ENCODE measurements around the gene PRDX2.
"Not testable (repeated sequence)": the region's sequence is repeated elsewhere in the genome, so short reads cannot be mapped to it uniquely, and the experiment has no call there.

Gene PRDX2

DNA sequence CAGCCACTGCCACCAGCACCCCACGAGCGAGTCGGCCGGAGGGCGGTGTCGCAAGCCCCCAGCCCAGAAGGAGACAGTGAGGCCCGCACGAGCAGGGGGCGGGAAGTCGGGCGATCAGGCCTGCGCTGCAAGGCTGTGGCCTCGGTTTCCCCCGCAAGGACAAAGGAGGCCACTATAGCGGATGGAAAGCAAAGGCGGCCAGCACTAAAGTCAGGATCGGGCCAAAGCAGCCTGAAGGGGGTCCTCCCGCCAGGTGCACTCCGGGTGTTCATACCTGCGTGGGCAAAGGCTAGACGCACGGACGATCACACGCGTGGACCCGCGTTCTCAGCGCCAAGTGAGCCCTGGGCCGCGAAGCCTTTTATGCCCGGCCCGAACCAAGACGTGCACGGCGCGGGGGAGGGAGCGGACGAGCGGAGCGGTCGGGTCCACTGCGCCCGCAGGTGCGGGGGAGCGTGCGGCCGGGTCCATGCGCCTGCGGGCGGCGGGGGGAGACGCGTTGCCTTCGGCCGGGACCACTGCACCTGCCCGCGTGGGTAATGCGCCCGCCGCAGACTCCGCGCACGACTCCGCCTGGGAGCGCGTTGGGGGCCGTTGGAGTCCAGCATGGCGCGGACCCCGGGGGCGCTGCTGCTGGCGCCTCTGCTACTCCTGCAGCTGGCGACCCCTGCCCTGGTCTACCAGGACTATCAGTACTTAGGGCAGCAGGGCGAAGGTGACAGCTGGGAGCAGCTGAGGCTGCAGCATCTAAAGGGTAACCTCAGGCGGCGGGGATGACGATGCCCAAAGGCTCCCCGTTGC is at the start of gene PRDX2, which contains the start of gene THSD8:
Gene PRDX2, minus strand, starts transcription at position 335 of the 801 bp plus-strand sequence. CDS start 539 bp downstream, outside the sequence.
Gene THSD8, plus strand, starts transcription at position 604 of the 801 bp plus-strand sequence. Its CDS starts 3 bp downstream, at position 607.
- H3K4me3 ChIP-seq (ENCODE audit: low read depth, low read length), result peak within 1 kb of the TSS; percentile 81
- TF ChIP-seq, protein P1, sequence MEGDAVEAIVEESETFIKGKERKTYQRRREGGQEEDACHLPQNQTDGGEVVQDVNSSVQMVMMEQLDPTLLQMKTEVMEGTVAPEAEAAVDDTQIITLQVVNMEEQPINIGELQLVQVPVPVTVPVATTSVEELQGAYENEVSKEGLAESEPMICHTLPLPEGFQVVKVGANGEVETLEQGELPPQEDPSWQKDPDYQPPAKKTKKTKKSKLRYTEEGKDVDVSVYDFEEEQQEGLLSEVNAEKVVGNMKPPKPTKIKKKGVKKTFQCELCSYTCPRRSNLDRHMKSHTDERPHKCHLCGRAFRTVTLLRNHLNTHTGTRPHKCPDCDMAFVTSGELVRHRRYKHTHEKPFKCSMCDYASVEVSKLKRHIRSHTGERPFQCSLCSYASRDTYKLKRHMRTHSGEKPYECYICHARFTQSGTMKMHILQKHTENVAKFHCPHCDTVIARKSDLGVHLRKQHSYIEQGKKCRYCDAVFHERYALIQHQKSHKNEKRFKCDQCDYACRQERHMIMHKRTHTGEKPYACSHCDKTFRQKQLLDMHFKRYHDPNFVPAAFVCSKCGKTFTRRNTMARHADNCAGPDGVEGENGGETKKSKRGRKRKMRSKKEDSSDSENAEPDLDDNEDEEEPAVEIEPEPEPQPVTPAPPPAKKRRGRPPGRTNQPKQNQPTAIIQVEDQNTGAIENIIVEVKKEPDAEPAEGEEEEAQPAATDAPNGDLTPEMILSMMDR (IDR thresholded peaks at IDR 0.05; ENCODE audit: low read depth, low read length), result no peak

DNA sequence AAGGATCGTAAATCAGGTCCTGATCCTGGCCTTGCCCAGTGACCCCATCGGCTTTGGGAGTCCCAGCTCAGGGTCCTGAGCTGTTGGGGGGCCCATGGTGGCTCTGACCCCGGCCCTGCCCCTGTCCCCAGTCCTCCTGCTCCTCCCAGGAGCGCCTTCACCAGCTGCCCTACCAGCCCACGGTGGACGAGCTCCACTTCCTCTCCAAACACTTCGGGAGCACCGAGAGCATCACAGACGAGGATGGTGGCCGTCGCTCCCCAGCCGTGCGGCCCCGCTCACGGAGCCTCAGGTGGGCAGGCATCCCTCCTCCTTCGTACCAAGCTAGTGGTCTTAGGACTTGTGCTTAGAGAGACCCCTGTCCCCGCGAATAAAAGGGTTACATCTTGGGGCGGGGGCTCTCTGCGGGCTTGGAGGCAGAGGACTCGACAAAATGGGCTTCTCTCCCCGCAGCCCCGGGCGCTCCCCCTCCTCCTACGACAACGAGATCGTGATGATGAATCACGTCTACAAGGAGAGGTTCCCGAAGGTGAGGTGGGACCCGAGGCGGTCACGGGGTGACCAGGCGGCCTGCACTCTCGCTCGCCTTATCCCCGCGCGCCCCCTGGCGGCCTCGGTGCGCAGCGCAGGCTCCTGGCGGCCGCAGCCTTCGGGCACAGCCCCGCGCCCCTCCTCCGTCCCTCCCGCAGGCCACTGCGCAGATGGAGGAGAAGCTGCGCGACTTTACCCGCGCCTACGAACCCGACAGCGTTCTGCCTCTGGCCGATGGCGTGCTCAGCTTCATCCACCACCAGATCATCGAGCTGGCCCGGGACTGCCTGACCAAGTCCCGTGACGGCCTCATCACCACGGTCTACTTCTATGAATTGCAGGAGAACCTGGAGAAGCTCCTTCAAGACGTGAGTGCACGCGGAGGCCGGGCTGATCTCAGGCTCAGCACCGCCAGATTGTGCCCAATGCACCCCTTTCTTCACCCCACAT is 45.8 kb upstream of the PRDX2 start:
- H3K4me3 ChIP-seq (ENCODE audit: low read depth, low read length), result peak overlapping the region; percentile 29; the same call in 1 of the 2 replicates
- TF ChIP-seq, protein P1 (IDR thresholded peaks at IDR 0.05; ENCODE audit: low read depth, low read length), result peak; percentile 92

DNA sequence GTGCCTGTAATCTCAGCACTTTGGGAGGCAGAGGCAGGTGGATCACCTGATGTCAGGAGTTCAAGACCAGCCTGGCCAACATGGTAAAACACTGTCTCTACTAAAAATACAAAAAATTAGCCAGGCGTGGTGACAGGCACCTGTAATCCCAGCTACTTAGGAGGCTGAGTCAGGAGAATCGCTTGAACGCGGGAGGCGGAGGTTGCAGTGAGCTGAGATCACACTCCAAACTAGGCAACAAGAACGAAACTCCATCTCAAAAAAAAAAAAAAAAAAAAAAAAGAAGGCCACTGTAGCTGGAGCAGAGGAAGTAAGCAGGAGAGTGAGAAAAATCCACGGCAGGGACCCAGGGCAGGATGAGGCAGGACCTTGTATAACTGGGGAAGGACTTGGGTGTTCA is 45.0 kb upstream of the PRDX2 start:
- not testable (repeated sequence) for H3K4me3 ChIP-seq (ENCODE audit: low read depth, low read length)

DNA sequence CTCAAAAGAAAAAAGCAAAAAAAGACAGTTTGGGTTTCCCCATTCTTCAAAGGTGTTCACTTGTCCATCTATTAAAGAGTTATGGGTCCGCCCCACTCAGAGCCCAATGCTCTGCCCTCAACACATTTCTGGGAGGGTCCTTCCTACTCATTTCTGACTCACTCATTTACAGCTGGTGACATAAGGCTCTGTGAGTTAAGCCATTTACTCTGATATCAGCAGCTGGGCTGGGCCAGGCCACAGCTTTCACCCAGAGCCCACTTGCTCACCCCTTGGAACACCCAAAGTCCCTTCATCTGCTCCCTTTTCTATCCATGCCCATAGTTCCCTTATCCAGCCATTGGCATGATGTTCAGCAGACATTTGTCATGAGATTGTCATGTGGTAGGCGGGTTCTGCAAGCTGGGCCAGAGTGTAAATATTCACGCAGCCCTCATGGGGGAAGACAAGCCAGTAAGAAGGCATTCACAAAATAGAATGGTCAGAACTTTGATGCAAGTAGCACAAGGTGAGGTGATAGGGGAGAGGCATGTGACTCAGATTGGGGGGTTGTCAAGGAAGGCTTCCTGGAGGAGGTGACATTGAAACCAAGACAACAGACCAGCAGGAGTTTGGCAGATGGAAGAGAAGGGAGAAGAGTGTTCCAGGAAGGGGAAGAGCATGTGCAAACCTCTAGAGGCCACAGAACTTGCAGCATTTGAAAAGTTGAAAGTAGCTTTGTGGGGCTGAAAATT is 42.6 kb upstream of the PRDX2 start:
- TF ChIP-seq, protein P1 (IDR thresholded peaks at IDR 0.05; ENCODE audit: low read depth, low read length), result no peak
- H3K4me3 ChIP-seq (ENCODE audit: low read depth, low read length), result no peak overlapping the region

DNA sequence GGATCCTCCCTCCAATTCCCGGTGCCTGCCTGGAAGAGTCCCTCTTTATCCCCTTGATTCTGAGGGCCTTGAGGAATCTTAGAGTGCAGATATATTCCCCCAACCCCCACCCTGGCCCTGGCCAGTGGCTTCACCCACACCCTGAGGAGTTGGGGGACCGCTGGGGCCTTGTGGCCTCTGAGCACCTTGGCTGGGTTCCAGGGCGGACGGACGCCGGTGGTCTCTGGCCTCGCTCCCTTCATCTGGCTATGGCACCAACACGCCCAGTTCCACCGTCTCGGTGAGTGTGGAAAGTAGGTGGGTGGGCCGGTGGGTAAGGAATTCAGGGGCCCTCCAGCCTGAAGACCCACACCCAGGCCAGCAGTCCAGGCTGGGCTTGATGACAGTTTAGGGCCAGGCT is 41.7 kb upstream of the PRDX2 start:
- H3K4me3 ChIP-seq (ENCODE audit: low read depth, low read length), result no peak overlapping the region
- TF ChIP-seq, protein P1 (IDR thresholded peaks at IDR 0.05; ENCODE audit: low read depth, low read length), result no peak

DNA sequence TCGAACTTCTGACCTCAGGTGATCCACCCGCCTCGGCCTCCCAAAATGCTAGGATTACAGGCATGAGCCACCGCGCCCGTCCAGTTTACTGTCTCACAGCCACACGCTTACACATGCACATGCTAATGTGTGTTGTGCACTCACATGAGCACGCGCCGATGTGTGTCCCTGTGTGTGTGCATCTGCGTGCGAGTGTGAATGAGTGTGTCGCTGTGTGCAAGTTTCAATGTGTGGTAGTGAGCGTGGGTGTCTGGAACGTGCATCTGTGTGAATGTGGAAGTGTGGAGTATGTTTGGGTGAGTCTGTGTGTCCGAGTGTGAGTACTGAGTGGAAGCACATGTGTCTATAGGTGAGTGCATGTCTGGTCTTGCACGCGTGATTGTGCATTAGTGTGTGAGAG is 40.9 kb upstream of the PRDX2 start:
- TF ChIP-seq, protein P1 (IDR thresholded peaks at IDR 0.05; ENCODE audit: low read depth, low read length), result no peak
- no peak overlapping the region for H3K4me3 ChIP-seq (ENCODE audit: low read depth, low read length)

DNA sequence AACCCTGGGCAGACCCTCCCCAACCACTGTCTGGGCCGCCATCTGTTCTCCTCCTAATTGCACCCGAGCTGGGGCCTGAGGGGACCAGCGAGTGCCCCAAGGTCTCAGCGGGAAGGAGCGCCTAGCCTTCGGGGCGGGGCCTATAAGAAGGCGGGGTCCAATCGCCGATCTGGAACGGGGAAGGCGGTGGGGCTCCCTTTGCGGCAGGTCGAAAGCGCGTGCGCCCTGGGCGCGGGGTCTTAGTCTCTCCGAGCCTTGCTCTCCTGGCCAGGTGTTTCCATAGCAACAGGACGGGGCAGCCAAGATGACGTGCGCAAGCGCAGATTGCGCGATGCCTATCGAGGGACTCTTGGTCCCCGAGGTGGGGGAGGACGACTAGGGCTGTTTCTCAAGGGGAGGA is 39.5 kb upstream of the PRDX2 start:
- TF ChIP-seq, protein P1 (IDR thresholded peaks at IDR 0.05; ENCODE audit: low read depth, low read length), result no peak
- peak overlapping the region; percentile 12; the same call in 1 of the 2 replicates for H3K4me3 ChIP-seq (ENCODE audit: low read depth, low read length)
